Measurements from ENCODE around the gene FIG4.
"Not testable (repeated sequence)": the region's sequence is repeated elsewhere in the genome, so short reads cannot be mapped to it uniquely, and the experiment has no call there.

FIG4 gene

DNA sequence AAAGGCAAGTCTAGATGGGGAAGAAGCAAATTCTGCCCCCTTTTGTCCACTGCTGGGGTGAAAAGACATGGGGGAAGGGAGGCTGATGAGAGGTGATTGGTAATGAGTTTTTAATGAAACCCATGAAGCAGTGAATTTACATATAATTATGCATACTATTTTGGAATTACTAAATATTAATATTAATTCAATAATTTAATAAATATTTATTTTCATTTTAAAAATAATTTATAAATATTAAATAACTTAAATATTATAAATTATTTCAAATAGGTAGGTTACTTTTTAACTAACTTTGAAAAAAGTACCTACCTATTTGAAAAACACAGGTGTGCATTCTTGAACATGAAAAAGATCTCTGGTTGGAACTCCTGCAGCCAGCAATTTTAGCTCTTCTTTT lies 148.9 kb downstream of the FIG4 start:
- FAIRE-seq = no peak
- DNase-seq (ENCODE audit: insufficient read length, low spot score) = no peak

DNA sequence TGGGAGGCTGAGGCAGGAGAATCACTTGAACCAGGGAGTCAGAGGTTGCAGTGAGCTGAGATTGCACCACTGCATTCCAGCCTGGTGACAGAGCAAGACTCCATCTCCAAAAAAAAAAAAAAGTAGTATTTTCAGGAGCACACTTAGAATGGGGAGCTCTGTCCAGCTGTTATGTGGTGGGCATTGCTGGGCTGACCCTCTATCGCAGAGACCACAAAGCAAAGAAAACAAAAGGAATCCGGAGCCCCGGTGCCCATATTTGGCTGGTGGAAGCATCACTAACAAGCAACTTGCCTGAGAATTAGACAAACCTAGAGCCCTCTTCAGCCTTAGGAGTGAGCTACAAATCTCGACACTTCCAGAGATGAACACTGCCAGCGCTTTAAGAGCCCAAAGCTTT lies 149.7 kb downstream of the FIG4 start:
- DNase-seq (ENCODE audit: insufficient read length, low spot score) (no peak), FAIRE-seq (no peak)

DNA sequence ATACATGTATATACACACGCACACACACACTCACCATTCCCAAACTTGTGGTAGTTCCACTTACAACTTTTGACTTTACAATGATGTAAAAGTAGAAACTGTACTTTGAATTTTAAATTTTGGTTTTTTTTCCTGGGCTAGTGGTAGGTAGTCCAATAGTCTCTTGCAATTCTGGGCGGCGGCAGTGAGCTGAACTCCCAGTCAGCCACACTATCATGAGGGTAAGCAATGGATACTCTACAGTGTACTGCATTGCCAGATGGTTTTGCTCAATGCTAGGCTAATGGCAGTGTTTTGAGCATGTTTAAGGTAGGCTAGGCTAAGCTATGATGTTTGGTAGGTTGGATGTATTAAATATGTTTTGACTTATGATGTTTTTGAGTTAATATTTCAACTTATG lies 150.8 kb downstream of the FIG4 start:
- FAIRE-seq = no peak
- DNase-seq (ENCODE audit: insufficient read length, low spot score) = no peak

DNA sequence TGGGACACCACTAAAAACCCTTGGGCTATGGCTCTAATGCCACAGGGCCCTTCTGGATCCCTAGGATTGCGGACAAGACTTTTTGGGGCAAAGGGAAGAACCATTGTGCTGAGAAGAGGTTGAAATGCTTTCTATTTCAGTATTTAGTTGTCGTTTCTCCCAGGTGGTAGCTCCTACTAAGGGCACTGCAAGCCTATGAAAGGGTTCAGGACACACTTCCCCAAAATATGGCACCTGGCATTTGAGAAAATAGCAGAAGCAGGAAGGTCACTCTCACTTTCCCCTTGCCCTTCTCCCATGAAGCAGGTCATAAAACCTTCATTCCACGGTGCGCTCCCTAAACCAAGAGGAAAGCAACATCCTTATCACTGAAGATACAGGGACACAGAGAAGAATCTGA lies 161.6 kb downstream of the FIG4 start:
- FAIRE-seq (no peak), DNase-seq (ENCODE audit: insufficient read length, low spot score) (no peak)

DNA sequence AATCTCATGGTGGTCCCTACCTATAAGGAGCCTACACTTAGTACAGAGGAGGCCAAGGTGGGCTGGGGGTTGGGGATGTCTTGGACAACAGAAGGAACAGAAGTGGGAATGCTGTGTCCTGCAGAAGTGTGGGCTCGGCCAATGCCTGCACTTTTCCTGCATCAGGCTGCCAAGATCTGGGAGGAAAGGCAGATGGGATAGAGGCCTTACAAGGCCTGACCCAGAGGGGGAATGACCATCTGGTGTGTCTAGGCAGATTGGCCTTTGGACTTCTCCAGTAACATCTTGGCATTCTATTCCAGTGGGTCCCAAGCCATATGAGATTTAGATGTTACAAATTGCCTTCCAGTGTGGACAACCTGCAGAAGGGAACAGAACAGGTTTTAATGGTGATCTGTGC lies 162.3 kb downstream of the FIG4 start:
- no peak for FAIRE-seq
- DNase-seq (ENCODE audit: insufficient read length, low spot score) = no peak

DNA sequence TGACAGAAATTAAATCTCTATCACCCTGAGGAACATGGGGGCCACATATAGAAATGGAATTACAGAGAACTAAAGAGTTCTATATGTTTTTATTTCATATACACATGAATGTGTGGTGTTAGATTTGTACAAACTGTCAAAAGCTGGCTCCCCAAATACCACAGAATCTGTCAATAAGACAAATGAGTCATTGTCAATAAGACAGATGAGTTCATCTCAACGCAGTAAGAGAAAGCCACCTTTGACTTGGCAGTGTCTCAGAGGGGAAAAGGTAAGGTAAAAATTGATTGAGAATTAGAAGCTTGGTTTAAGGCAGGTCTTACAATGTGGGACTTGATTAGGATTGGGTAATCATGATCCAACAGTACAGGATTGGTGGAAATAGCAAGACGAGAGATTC lies 162.9 kb downstream of the FIG4 start:
- DNase-seq (ENCODE audit: insufficient read length, low spot score) = no peak
- FAIRE-seq = no peak

DNA sequence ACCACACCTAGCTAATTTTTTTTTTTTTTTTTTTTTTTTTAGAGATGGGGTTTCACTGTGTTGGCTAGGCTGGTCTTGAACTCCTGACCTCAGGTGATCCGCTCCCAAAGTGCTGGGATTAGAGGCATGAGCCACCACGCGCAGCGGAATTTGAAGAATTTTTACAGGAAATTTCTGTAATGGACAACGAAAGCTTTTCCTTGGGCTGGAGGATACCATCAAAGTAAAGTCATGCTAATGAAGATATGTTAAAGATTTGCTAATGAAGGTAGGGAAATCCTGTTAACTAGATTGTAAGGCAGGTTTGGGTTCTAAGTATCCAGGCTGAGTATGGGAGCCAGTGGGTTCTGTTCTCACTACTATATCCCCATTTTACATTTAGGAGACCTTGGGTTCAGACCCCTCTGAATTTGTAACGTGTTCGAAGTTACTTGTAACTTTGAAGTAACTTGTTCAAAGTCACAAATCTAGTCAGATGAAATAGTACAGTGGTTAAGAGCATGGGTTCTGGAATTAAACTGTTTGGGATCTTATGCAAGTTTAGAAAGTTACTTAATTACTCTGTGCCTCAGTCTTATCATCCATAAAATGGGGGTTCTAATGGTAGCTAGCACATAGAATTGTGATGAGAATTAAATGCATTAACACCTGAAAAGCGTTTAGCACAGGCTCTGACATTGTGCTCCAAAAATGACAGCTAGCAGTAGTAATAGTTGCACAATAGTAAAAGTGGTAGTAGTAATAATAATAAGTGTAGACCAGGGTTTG lies 163.6 kb downstream of the FIG4 start:
- no peak for DNase-seq (ENCODE audit: insufficient read length, low spot score)
- no peak for FAIRE-seq

DNA sequence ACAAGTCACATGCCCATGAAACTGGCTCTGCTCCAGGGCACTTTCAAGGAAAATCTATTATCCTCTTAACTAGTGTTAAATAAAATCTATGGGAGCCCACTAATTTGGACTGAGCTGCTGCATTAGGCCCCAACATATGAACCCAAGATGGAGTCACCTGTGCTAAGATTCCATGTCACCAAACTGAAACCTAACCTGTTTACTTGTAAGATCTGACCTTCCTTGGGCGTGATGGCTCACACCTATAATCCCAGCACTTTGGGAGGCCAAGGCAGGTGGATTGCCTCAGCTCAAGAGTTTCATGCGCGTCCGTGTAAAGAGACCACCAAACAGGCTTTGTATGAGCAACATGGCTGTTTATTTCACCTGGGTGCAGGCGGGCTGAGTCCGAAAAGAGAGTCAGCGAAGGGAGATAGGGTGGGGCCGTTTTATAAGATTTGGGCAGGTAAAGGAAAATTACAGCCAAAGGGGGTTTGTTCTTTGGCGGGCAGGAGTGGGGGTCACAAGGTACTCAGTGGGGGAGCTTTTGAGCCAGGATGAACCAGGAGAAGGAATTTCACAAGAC lies 164.5 kb downstream of the FIG4 start:
- FAIRE-seq; DNase-seq (ENCODE audit: insufficient read length, low spot score): not testable (repeated sequence)

DNA sequence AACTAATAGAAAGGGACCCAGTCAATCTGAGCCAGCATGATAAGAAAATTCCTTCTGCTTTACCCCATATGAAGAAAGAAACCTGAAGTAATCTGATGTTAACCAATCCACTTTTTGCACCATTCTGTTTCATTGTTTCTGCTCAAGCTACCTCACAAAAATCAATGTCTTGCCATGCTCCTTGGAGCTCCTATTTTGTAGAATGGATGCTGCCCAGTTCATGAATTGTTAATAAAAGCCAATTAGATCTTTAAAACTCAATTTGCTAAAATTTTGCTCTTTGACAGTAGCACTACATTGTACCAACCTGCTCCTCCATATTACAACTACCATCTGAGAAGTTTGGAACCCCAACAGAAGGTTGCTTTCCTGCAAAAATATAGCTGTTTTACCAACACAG lies 170.8 kb downstream of the FIG4 start:
- DNase-seq (ENCODE audit: insufficient read length, low spot score) = no peak
- no peak for FAIRE-seq

DNA sequence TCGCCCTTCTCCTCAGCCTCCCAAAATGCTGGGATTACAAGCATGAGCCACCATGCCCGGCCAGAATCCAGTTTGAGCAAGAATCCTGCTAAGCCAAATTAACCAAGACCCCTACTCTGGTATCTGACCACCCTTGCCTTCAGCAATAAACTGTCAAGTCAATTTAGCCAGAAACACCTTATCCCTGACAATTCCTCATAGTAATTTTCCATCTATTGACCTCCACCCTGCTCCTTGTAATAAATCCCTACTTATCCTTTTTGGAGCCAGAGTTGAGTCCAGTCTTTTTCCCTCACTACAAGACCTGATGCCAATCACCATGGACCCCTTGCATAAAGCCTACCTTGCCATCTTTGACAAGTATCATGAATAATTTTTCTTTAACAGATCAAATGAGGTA lies 173.0 kb downstream of the FIG4 start:
- DNase-seq (ENCODE audit: insufficient read length, low spot score) = no peak
- FAIRE-seq = no peak

DNA sequence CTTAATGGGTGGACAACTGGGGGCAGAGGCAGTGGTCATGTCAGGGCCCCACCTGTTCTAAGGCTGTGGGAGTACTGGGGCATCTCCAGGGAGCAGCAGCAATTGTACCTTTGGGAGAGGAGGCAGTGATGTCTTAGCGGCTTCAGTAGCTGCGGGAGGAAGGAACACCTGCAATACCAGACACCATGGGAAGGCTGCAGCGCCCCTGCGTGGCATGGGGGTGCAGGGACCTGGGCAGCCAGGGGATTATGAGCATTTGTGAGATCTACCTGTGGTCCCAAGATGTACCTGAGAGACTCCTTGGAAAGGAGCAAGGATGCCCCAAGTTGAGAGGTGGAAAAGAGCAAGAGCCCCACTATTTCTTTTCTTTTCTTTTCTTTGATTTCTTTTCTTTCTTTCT lies 174.9 kb downstream of the FIG4 start:
- no peak for DNase-seq (ENCODE audit: insufficient read length, low spot score)
- FAIRE-seq = no peak

DNA sequence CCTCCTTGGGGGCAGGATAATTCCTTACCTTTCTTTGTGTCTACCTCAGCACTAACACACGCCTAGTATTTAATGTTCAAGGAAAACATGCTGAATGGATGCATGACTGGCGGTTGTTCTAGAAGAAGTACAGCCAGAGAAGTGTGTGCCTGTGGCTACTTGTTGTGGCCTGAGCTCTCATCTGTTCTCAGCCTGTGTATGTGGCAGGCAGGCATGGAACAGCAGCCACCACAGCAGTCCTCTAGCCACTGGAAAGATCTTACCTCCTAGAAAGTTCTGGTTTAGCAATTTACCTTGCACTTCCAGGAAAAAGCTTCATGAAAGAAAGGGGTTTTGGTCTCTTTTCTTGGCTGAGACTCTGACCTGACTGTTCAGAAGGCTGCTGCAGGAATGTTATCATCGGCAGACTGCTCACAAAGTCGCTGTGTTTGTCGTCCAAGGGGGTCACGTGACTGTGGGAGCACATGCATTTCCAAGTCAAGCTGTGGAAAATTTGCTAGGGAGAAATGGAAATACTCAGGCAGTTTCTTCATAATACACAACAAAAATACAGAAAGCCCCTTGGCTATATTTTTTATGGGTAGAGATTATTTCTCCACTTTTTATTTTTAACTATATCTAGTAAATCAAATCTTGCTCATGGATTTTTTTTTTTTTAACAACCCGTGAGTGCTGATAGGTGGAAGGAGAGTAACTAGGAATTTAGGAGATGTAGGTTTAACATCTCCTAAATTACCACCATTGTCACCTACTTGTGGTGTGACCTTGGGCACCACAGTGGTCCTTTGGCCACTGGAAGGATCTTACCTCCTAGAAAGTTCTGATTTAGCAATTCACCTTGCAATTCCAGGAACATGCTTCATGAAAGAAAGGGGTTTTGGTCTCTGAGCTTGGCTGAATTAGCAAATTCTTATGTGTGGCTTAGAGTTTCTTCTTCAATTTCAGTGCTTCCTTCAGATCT lies 176.2 kb downstream of the FIG4 start:
- FAIRE-seq = no peak
- no peak for DNase-seq (ENCODE audit: insufficient read length, low spot score)

DNA sequence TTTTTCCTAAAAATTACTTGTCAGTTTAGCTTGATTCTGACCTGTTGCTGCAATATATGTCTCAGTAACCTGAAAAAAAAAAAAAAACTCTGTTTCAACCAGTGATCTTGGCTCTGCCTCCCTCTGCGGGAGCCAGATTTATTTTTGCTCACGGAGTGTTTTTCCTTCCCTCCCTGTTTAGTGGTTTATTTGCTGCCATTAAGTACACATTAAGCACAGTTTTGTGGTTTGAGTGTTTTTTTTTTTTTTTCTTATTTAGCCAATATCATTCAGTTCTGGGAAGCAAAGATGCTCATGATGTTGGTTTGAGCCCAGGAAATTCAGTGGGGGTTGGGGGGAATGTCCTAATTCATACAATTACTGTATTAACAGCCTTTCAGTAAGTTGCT lies 176.9 kb downstream of the FIG4 start:
- FAIRE-seq = no peak
- DNase-seq (ENCODE audit: insufficient read length, low spot score) = no peak

DNA sequence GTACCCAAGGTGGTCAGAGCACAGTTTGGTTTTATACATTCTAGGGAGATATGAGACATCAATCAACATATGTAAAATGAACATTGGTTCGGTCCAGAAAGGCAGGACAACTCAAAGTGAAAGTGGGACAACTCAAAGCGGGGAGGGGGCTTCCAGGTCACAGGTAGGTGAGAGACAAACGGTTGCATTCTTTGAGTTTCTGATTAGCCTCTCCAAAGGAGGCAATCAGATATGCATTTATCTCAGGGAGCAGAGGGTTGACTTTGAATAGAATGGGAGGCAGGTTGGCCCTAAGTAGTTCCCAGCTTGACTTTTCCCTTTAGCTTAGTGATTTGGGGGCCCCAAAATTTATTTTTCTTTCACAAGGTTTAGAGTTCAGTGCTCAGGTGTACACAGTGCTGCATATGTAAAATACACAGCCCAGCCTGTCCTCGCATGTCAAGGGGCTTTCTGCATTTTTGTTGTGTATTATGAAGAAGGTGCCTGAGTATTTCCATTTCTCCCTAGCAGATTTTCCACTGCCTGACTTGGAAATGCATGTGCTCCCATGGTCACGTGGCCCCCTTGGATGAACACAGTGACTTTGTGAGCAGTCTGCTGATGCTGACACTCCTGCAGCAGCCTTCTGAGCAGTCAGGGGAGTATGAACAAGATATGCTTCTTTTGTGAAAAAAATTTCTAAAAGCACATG lies 178.4 kb downstream of the FIG4 start:
- DNase-seq (ENCODE audit: insufficient read length, low spot score); FAIRE-seq: not testable (repeated sequence)

DNA sequence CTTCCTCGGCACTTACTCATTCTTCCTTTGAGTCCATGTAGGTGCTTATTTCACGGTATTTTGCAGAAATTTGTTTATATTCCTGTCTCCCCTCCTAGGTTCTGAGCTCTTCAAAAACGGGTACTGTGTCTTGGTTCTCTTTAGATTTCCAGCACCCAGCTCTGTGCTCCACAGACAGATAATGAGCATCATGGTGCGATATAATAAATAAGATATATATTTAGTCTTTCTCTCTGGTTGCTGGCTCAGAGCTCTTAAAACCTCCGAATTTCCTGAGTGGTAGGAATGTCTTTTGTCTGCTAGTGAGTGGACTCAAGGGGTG lies 179.0 kb downstream of the FIG4 start:
- DNase-seq (ENCODE audit: insufficient read length, low spot score) (no peak), FAIRE-seq (no peak)

DNA sequence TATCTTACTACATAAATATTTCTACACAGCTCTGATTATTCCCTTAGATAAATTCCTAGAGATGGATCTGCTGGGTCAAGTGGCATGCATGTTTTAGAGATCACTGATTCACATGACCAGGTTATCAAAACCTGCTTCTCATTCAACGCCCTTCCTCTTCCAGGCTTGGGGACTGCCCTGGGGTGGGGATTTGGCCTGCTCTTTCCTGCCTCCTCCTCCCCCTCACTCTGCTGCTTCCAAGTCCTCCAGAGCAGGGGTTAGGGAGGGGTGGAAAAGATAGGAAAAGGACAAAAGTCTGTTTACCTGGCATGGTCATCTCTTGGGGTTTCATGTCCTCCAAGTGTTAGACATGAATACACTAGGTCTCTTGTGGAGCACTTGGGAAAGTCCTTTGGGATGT lies 181.5 kb downstream of the FIG4 start:
- FAIRE-seq (no peak), DNase-seq (ENCODE audit: insufficient read length, low spot score) (no peak)

DNA sequence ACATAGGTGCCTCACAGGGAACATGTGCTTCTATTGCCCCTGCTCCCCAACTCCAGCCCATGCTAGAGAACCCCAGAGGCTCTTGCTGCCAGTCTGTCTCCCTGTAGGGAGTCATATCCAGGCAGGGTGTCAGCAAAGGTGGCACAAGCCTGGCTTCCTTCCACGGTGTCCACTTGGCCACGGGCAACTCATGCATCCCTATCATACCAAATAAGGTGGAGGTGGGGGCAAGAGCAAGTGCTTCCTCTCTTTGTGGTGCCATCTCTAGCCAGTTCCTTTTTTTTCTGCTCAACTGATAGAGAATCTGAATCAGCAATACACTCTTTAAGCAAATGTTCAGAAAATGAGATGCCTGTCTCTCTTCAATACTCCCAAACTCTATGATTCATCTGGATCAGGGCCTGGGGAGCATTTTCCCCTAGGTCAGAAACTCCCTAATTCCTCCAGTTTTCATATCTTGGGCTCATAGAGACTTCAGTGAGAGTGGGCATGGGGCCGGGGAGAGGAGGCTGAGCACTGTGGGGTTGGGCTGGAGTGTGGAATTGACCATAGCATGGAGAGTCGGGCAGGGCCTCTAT lies 182.0 kb downstream of the FIG4 start:
- FAIRE-seq (no peak), DNase-seq (ENCODE audit: insufficient read length, low spot score) (no peak)

DNA sequence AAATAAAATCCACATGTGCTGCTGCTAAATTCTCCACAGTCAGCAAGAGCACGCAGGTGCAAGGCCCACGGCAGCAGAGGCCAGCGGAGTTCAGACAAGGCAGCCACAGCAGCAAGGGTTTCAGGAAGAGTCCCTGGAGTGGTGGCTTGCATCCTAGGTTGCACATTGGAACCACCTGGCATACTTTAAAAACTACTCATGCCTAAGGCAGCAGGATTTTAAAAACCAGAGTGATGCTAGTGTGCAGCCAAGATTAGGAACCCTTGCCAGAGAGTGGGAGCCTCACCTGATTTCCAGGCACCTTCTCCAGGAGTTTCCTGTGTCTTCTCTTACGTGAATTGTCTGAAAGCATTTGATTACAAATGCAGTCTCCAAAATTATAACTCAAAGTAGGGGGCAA lies 183.0 kb downstream of the FIG4 start:
- FAIRE-seq = no peak
- no peak for DNase-seq (ENCODE audit: insufficient read length, low spot score)

DNA sequence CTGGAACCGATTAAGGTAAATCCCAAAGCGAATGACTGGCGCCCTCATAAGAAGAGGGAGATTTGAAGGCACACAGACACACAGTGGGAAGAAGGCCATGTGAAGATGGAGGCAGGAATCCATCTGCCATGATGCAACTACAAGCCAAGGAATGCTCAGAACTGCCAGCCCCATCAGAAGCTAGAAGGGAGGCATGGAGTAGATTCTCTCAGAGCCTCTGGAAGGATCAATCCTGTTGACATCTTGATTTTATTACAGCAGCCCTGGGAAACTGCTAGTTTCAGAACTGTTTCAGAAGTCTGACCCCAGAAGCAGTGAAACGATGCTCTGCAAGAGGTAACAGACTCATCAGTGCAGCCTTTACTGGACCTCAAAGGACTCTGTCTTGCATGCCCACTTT lies 183.5 kb downstream of the FIG4 start:
- FAIRE-seq (no peak), DNase-seq (ENCODE audit: insufficient read length, low spot score) (no peak)

Data from GM19239 (cell line).